Activated T-cell treated with anti-CD3 and anti-CD28 coated beads, Interleukin-2, amount 50 U/mL, for 24 hours (primary cell): ENCODE measurements around the gene RPS6KC1.
"Not testable (repeated sequence)": the region's sequence is repeated elsewhere in the genome, so short reads cannot be mapped to it uniquely, and the experiment has no call there.

Source experiments
- DNase-seq: peaks from one replicate; pipeline ENCODE4 v3.0.0-alpha.2; 2020
- H3K27ac Mint-ChIP-seq: 2 replicates; pipeline ENCODE4 v1.8.0; 2020; ENCODE audit warnings: mild to moderate bottlenecking, mixed read lengths
- H3K27me3 Mint-ChIP-seq: 2 replicates; pipeline ENCODE4 v1.8.0; 2020; ENCODE audit warnings: mixed read lengths
- H3K36me3 Mint-ChIP-seq: 2 replicates; pipeline ENCODE4 v1.8.0; 2020; ENCODE audit warnings: low read depth, mixed read lengths
- H3K4me1 Mint-ChIP-seq: 2 replicates; pipeline ENCODE4 v1.8.0; 2020; ENCODE audit warnings: low read depth, mixed read lengths
- H3K4me3 Mint-ChIP-seq: 2 replicates; pipeline ENCODE4 v1.8.0; 2020; ENCODE audit warnings: mild to moderate bottlenecking, moderate library complexity, mixed read lengths
- H3K9me3 Mint-ChIP-seq: 2 replicates; pipeline ENCODE4 v1.8.0; 2020; ENCODE audit warnings: mixed read lengths

Gene RPS6KC1

DNA sequence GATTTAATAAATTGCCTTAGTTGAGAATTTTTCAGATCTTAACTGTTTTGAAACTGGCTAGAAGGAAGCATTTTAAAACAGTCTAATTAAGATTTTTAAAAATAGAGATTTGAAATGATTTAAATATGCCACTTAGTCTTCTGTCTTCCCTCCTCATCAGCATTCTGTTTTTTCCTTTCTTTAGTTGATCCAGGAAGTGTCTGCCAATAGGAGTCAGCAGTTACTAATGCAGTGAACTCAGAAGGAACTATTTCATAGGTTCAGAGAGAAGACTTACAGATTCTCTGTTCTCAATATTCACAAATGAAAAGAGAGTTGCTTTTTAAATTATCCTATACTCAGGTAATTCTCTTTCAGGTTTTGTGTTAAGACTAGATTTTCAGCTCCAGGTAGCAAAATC lies 84.5 kb downstream of the RPS6KC1 start:
- Mint-ChIP-seq H3K4me1 (peaks cover 12% of the 10 kb centered on the region), H3K4me3 (no peak overlapping the region), H3K36me3 (peaks cover 30% of the 10 kb centered on the region), H3K27ac (no peak overlapping the region), H3K9me3 (peaks cover 6% of the 10 kb centered on the region), H3K27me3 (no peaks in the 10 kb centered on the region)
- DNase-seq, result no peak

DNA sequence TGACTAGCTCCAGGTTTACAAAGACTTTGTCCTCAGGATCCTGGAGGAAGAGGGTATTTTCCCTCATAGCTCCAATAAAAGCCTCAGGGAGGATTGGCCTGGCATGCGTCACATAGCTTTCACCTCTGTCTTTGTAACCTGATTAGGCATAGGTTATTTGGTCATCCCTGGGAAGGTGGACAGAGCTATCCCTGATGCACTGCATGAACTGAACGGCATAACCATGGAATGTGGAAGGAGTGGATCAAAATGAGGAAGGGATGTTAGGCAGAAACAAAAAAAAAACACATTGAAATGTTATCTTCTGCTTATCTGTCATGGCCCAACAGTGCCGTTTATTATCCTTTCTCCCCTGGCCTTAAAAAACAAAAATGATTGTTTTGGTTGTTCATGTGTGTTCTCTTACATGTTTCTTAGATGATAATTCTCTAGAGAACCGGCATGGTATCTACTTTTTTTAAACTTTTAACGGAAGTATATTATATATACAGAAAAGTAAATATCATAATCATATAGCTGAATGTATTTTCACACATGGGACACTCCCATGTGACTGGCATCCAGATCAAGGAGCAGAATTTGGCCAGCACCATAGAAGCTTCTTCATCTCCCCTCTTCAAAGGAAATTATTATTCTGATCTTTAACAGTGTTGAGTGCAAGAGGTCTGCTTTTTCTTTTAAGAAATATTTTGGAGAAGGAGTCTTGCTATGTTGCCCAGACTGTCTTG lies 85.3 kb downstream of the RPS6KC1 start:
- peaks cover 34% of the 10 kb centered on the region for H3K36me3 Mint-ChIP-seq
- peaks cover 6% of the 10 kb centered on the region for H3K9me3 Mint-ChIP-seq
- no peaks in the 10 kb centered on the region for H3K27me3 Mint-ChIP-seq
- no peak overlapping the region for H3K4me3 Mint-ChIP-seq
- no peak overlapping the region for H3K27ac Mint-ChIP-seq
- H3K4me1 Mint-ChIP-seq, result peaks cover 14% of the 10 kb centered on the region
- no peak for DNase-seq

DNA sequence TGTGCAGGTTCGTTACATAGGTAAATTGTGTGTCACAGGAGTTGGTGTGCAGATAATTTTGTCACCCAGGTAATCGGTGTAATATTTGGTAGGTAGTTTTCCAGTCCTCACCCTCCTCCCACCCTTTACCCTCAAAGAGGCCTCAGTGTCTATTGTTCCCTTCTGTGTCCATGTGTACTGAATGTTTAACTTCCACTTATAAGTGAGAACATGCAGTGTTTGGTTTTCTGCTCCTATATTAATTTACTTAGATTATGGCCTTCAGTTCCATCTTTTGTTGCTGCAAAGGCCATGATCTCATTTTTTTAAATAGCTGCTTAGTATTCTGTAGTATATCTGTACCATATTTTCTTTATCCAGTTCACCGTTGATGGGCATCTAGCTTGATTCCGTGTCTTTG lies 87.3 kb downstream of the RPS6KC1 start:
- H3K27me3 Mint-ChIP-seq, result no peaks in the 10 kb centered on the region

DNA sequence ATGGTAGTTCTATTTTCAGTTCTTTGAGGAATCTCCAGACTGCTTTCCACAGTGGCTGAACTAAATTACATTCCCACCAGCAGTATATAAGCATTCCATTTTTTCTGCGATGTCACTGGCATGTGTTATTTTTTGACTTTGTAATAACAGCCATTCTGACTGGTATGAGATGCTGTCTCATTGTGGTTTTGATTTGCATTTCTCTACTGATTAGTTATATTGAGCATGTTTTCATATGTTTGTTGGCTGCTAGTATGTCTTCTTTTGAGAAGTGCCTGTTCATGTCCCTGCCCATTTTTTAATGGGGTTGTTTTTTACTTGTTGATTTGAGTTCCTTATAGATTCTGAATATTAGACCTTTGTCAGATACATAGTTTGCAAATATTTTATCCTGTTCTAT lies 87.9 kb downstream of the RPS6KC1 start:
- Mint-ChIP-seq H3K27me3 (no peaks in the 10 kb centered on the region), H3K9me3 (peaks cover 6% of the 10 kb centered on the region), H3K4me3 (no peak overlapping the region), H3K36me3 (peaks cover 44% of the 10 kb centered on the region), H3K4me1 (peaks cover 16% of the 10 kb centered on the region), H3K27ac (peak overlapping the region; percentile 22)
- DNase-seq, result no peak

More for the DNA sequence above, 87.3 kb downstream of the RPS6KC1 start:
- H3K4me1 Mint-ChIP-seq, result peaks cover 16% of the 10 kb centered on the region
- H3K4me3 Mint-ChIP-seq, result no peak overlapping the region
- no peak overlapping the region for H3K27ac Mint-ChIP-seq
- no peak for DNase-seq
- H3K36me3 Mint-ChIP-seq, result peaks cover 40% of the 10 kb centered on the region
- peaks cover 6% of the 10 kb centered on the region for H3K9me3 Mint-ChIP-seq

DNA sequence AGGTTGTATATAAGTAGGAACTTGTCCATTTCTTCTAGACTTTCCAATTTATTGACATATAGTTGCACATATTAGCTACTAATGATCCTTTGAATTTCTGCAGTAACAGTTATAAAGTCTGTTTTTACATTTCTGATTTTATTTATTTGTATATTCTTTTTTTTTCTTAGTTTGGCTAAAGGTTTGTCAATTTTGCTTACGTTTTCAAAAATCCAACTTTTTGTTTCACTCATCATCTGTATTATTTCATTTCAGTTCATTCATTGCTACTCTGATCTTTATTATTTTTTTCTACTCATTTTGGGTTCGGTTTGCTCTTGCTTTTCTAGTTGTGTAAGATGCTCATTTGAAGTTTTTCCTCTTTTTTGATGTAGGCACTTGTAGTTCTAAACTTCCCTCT lies 97.9 kb downstream of the RPS6KC1 start:
- H3K27me3 Mint-ChIP-seq, result no peaks in the 10 kb centered on the region
- no peaks in the 10 kb centered on the region for H3K4me1 Mint-ChIP-seq
- no peak overlapping the region for H3K27ac Mint-ChIP-seq
- no peak overlapping the region for H3K4me3 Mint-ChIP-seq
- peaks cover 46% of the 10 kb centered on the region for H3K36me3 Mint-ChIP-seq
- H3K9me3 Mint-ChIP-seq, result peaks cover 16% of the 10 kb centered on the region
- no peak for DNase-seq

DNA sequence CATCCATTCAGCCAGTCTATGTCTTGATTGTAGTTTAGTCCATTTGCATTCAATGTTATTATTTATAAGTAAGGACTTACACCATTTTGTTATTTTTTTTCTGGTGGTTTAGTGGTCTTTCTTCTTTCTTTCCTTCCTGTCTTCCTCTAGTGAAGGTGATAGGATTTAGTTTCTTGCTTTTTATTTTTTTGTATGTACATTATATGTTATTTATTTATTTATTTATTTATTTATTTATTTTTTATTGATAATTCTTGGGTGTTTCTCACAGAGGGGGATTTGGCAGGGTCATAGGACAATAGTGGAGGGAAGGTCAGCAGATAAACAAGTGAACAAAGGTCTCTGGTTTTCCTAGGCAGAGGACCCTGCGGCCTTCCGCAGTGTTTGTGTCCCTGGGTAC lies 99.0 kb downstream of the RPS6KC1 start:
- H3K36me3 Mint-ChIP-seq, result peaks cover 43% of the 10 kb centered on the region
- H3K27ac Mint-ChIP-seq, H3K4me3 Mint-ChIP-seq, DNase-seq, H3K4me1 Mint-ChIP-seq, H3K27me3 Mint-ChIP-seq: not testable (repeated sequence)
- H3K9me3 Mint-ChIP-seq, result peaks cover 16% of the 10 kb centered on the region

DNA sequence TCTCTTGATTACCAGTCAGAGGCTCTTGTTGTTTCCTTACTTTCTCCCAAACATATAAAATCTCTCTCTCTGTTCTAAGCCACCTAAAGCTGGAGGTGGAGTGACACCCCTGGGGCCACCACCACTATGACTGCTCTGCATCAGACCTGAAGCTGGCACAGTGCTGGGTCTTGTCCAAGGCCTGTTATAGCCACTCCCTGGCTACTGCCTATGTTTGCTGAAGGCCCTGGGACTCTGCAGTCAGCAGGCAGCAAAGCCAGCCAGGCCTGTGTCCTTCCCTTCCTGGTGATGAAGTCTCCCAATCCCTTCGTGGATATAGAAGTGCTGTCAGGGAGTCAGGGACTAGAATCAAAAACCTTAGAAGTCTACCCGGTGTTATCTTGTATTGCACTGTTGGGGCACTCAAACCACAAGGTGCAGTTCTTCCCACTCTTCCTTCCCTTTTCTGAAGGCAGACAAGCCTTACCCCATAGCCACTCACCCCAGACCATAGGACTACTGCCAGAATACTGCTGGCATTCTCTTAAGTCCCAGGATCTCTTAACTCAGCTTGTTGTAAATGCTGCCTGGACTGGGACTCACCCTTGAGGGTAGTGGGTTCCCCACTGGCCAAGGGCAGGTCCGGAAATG lies 103.1 kb downstream of the RPS6KC1 start:
- peaks cover 45% of the 10 kb centered on the region for H3K36me3 Mint-ChIP-seq
- H3K4me3 Mint-ChIP-seq, result no peak overlapping the region
- no peaks in the 10 kb centered on the region for H3K27me3 Mint-ChIP-seq
- H3K4me1 Mint-ChIP-seq, result no peaks in the 10 kb centered on the region
- peaks cover 7% of the 10 kb centered on the region for H3K9me3 Mint-ChIP-seq
- DNase-seq, result no peak
- H3K27ac Mint-ChIP-seq, result no peak overlapping the region

DNA sequence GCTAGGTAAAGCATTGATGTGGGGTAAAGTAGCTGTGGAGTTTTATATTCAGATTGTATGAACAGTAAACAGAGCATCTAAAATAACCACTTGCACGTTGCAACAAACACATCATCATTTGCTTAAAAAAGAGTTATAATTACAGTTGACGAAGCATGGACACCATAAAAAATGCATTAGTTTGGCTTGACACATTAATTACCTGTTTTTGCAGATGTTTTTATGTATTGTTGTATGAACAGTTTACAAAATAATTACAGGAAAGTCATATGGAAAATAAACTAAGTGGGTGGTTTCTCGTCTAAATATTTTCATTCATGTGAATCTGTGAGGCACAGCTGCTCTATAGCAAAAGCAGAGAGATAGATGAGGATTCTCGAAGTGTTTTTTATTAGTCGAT lies 108.3 kb downstream of the RPS6KC1 start:
- H3K27ac Mint-ChIP-seq, result no peak overlapping the region
- H3K4me3 Mint-ChIP-seq, result no peak overlapping the region
- DNase-seq, result no peak
- no peaks in the 10 kb centered on the region for H3K4me1 Mint-ChIP-seq
- H3K27me3 Mint-ChIP-seq, result no peaks in the 10 kb centered on the region
- peaks cover 7% of the 10 kb centered on the region for H3K9me3 Mint-ChIP-seq
- peaks cover 46% of the 10 kb centered on the region for H3K36me3 Mint-ChIP-seq

DNA sequence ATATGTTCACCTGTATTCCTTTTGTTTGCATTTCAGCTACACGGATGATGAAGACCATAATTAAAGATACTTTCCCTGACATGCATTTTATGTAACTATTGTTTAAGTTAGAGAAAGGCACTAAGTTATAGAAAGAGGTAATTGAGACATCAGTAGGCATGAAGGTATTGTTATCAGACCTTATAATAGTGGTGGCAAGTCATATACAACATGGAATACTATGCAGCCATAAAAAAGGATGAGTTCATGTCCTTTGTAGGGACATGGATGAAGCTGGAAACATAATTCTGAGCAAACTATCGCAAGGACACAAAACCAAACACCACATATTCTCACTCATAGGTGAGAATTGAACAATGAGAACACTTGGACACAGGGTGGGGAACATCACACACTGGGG lies 109.4 kb downstream of the RPS6KC1 start:
- H3K4me3 Mint-ChIP-seq, H3K27me3 Mint-ChIP-seq, H3K27ac Mint-ChIP-seq, H3K4me1 Mint-ChIP-seq, DNase-seq, H3K9me3 Mint-ChIP-seq: not testable (repeated sequence)
- H3K36me3 Mint-ChIP-seq, result peaks cover 43% of the 10 kb centered on the region

DNA sequence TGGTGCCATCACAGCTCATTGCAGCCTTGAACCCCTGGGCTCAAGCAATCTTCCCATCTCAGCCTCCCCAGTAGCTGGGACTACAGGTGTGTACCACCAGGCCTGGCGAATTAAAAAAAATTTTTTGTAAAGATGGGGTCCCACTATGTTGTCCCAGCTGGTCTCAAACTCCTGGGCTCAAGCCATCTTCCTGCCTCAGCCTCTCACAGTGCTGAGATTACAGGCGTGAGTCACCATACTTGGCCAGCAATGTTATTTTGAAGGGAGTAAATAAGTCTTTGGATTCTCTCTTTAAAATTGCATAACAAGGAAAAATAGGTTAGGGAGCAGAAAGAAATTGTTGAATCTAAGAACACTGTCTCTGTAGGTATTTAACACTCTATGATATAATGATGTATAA lies 111.3 kb downstream of the RPS6KC1 start:
- Mint-ChIP-seq H3K36me3 (peaks cover 31% of the 10 kb centered on the region), H3K27me3 (no peaks in the 10 kb centered on the region), H3K4me1 (no peaks in the 10 kb centered on the region), H3K4me3 (no peak overlapping the region), H3K27ac (no peak overlapping the region), H3K9me3 (no peaks in the 10 kb centered on the region)
- no peak for DNase-seq

DNA sequence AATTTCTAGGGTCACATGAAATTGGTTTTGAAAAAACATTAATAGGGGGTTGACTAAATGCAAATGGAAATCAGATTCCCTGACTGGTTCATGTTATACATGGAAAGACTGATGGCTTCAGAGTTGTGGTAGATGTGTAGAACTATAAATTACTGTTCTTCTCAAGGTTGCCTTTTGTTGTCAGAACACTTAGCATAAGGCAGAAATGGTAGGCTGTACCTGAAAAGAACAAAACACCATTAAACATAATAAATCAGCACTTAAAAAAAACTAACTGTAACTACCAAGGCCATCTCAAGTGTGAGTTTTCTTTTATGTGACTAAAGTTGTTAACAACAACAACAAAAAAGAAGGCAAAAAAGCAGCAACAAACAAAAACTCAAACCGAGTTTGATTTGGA lies 111.8 kb downstream of the RPS6KC1 start:
- H3K27ac Mint-ChIP-seq, result no peak overlapping the region
- no peak overlapping the region for H3K4me3 Mint-ChIP-seq
- H3K27me3 Mint-ChIP-seq, result no peaks in the 10 kb centered on the region
- DNase-seq, result no peak
- peaks cover 29% of the 10 kb centered on the region for H3K36me3 Mint-ChIP-seq
- H3K4me1 Mint-ChIP-seq, result no peaks in the 10 kb centered on the region
- no peaks in the 10 kb centered on the region for H3K9me3 Mint-ChIP-seq

DNA sequence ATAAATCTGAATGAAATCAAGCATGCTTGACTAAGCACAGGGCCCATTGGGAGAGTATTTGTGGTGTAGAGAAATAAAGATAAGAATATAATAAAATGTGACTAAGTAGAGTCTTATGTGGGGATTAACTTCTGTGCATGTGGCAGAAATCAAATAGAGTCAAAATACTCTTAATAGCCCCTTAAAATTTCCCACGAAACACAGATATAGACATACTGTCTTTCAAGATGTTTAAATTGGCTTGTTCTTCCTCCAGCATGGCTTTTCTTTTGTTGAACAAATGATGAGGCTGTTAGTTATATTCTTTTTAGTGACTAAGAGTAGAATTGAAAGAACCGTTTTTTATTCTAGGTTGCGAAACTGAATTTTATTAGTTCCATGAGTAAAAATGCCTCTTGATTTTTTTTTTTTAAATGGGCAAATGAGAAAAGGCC lies 112.3 kb downstream of the RPS6KC1 start:
- DNase-seq, result no peak
- Mint-ChIP-seq H3K27ac (no peak overlapping the region), H3K9me3 (no peaks in the 10 kb centered on the region), H3K27me3 (no peaks in the 10 kb centered on the region), H3K4me3 (no peak overlapping the region), H3K4me1 (no peaks in the 10 kb centered on the region), H3K36me3 (peaks cover 28% of the 10 kb centered on the region)

DNA sequence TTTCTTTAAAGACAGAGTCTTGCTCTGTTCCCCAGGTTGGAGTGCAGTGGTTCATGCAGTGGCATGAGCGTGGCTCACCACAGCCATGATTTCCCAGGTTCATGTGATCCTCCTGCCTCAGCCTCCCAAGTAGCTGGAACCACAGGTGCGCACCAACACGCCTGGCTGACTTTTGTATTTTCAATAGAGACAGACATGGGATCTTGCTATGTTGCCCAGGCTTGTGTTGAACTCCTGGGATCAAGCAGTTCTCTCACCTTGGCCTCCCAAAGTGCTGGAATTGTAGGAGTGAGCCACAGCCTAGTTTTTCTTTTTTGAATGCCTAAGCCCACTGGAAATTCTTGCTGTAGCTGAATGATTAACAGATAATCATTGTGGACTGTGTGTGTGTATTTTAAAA lies 113.5 kb downstream of the RPS6KC1 start:
- Mint-ChIP-seq H3K27ac (no peak overlapping the region), H3K4me1 (no peaks in the 10 kb centered on the region), H3K27me3 (no peaks in the 10 kb centered on the region), H3K9me3 (no peaks in the 10 kb centered on the region), H3K4me3 (no peak overlapping the region), H3K36me3 (peaks cover 24% of the 10 kb centered on the region)
- no peak for DNase-seq

DNA sequence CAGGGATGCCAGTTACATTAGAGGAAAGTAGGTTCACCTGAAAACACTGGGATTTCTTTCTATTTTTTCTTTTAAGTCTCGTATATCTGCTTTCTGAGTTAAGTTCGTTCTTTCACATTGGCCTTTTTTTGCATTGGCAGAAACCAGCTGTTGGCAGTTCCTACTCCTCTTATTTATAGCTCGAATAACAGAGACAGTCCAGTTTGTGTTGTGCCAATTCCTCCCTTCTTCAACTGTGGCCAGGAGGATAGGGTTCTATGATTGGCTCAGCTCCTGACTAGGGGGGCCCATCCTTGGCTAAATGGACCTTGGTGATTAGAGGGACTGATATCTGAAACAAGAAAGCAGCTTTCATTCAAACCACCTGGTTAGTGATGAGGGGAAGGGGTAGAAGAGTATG lies 115.8 kb downstream of the RPS6KC1 start:
- Mint-ChIP-seq H3K27ac (no peak overlapping the region), H3K4me1 (no peaks in the 10 kb centered on the region), H3K36me3 (peaks cover 18% of the 10 kb centered on the region), H3K27me3 (no peaks in the 10 kb centered on the region), H3K4me3 (no peak overlapping the region), H3K9me3 (no peaks in the 10 kb centered on the region)
- no peak for DNase-seq

DNA sequence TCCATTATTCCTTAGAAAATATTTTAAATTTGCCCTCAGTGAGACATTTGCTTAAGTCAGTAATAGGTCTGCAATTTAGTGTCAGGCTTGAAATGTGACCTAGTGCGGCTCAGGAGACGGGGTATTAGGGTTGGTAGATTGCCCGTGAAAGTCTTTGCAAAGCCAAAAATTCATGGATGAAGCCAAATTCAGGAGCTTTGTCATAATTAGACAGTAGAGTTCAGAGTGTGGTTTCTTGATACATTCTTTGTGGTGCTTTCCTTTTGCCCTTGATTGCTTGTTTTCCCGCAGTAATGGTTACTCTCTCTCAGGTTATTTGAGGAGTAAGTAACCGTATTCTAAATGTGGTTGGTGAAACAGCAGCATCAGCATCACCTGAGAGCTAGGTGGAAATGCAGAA lies 120.7 kb downstream of the RPS6KC1 start:
- Mint-ChIP-seq H3K36me3 (peaks cover 50% of the 10 kb centered on the region), H3K27me3 (no peaks in the 10 kb centered on the region), H3K27ac (no peak overlapping the region), H3K4me1 (no peaks in the 10 kb centered on the region), H3K4me3 (no peak overlapping the region), H3K9me3 (no peaks in the 10 kb centered on the region)
- DNase-seq, result no peak
